Tibial nerve (tissue), 4 donors: ENCODE data around the gene MBD3L2B. TPM values are rescaled to one million over a fixed set of nuclear protein-coding genes. Genes with fewer than 3 reads are reported as not detected.
"Not testable (repeated sequence)": the region's sequence is repeated elsewhere in the genome, so short reads cannot be mapped to it uniquely, and the experiment has no call there.

Experiments used
- DNase-seq, 2 donors: peaks; one replicate each; pipeline ENCODE4 v3.0.0-alpha.2; 2019; ENCODE audit warnings: low spot score in 2 of 2
- H3K27ac ChIP-seq, 4 donors: fragments of 200-600 bp; sonication (generic) in 3 of 4; one replicate each; pipeline ENCODE4 v1.5.1; 2017 to 2019; ENCODE audit warnings: mild to moderate bottlenecking in 1 of 4
- H3K27me3 ChIP-seq, 2 donors: fragments of 200-600 bp; sonication (generic) in 1 of 2; one replicate each; pipeline versions ENCODE4 v1.5.1 to v1.6.0; 2017 to 2019
- H3K36me3 ChIP-seq, 3 donors: fragments of 200-600 bp; sonication (generic); one replicate each; pipeline ENCODE4 v1.5.1; 2018 to 2019
- H3K4me1 ChIP-seq, 4 donors: fragments of 200-600 bp; sonication (generic) in 3 of 4; one replicate each; pipeline ENCODE4 v1.5.1; 2017 to 2019
- H3K4me3 ChIP-seq, 4 donors: fragments of 200-600 bp; sonication (generic) in 3 of 4; one replicate each; pipeline ENCODE4 v1.5.1; 2017 to 2019; ENCODE audit warnings: mild to moderate bottlenecking in 1 of 4, moderate library complexity in 1 of 4
- H3K9me3 ChIP-seq, 4 donors: fragments of 200-600 bp; sonication (generic) in 3 of 4; one replicate each; pipeline ENCODE4 v1.5.1; 2017 to 2019
- EP300 ChIP-seq, 2 donors: sonication (generic); formaldehyde crosslinking; IDR thresholded peaks; one replicate each; pipeline ENCODE4 v1.6.1; 2017; ENCODE audit warnings: antibody characterized with exemption in 2 of 2, mild to moderate bottlenecking in 1 of 2
- POLR2A ChIP-seq, 2 donors: fragments of 450-650 bp; IDR thresholded peaks; one replicate each; pipeline ENCODE4 v1.6.1; 2017; ENCODE audit warnings: antibody characterized with exemption in 2 of 2, mild to moderate bottlenecking in 2 of 2, moderate library complexity in 2 of 2
- WGBS, 2 donors: methylation state at CpG; one replicate each; pipeline ENCODE4 v1.1.5; 2018; 5-methylcytosine and 5-hydroxymethylcytosine counted together
- total RNA-seq, 4 donors: library from RNA; depleted of rRNA; stranded (reverse); fragments of >200 nt; gene quantifications; one replicate each; pipeline ENCODE4 v1.1.0, GENCODE V29; 2016
- TF ChIP-seq, protein P1 (sequence below), 5 experiments: fragments of 200-600 bp in 3 of 5; fragments of 450-650 bp in 2 of 5; sonication (generic) in 3 of 5; IDR thresholded peaks; one replicate each; pipeline ENCODE4 v1.5.1; 2016 to 2019; ENCODE audit warnings: antibody characterized with exemption in 5 of 5, mild to moderate bottlenecking in 3 of 5, moderate library complexity in 2 of 5

The MBD3L2B gene
- total RNA-seq, result not detected

DNA sequence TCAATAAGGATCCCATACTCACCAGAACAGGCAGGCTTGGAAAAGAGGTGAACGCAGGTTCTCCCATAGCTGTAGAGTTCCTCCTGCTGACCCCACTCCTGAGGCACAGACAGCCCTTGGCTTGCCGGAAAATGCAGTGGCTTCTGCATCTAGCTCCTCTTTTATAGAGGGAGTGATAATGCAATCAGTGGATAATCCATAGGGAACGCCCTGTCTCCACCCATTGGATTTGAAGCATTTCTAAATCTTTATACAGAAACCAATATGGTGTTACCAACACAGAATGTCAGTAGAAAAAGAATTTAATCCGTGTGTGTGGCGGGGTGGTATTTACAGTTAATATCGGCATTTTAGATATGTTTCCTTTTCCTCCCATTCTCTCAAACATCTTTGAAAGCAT lies at the start of gene MBD3L2B:
Gene MBD3L2B (minus strand): TSS at position 101 of the 400 bp plus-strand sequence. CDS start 34 bp downstream, at position 67.
- not testable (repeated sequence) for H3K36me3 ChIP-seq, H3K27me3 ChIP-seq, H3K27ac ChIP-seq, DNase-seq, H3K4me1 ChIP-seq, H3K9me3 ChIP-seq, H3K4me3 ChIP-seq
- WGBS, 2 donors, result no CpG with 5 or more reads among the region's 6 CpGs

DNA sequence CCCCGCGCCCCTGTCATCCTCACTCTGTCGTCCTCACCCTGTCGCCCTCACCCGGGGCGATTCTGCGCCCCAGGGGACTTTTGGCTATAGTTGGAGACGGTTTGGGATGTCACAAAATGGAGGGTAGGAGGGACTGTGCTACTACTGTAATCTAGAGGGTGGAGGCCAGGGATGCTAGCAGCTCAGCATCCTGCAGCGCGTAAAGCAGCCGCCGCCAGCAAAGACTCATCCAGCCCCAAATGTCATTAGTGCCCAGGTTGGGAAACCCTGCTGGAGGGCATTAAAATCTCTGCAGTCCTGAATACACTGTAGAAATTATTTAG lies 48.6 kb upstream of the MBD3L2B start:
- WGBS, 2 donors, result 0% methylated on average over 12 of the region's 12 CpGs
- Histone ChIP-seq H3K27me3 (no peaks in the 10 kb centered on the region), H3K27ac (peak overlapping the region; percentile 68 to 92 (median 74)), H3K36me3 (peaks cover 2 to 43% (median 17%) of the 10 kb centered on the region in 3 donors), H3K9me3 (peaks cover 0 to 7% (median 0%) of the 10 kb centered on the region in 4 donors), H3K4me1 (peaks cover 0 to 10% (median 7%) of the 10 kb centered on the region in 4 donors), H3K4me3 (peak overlapping the region; percentile 81 to 99 (median 88))
- TF ChIP-seq, protein P1, sequence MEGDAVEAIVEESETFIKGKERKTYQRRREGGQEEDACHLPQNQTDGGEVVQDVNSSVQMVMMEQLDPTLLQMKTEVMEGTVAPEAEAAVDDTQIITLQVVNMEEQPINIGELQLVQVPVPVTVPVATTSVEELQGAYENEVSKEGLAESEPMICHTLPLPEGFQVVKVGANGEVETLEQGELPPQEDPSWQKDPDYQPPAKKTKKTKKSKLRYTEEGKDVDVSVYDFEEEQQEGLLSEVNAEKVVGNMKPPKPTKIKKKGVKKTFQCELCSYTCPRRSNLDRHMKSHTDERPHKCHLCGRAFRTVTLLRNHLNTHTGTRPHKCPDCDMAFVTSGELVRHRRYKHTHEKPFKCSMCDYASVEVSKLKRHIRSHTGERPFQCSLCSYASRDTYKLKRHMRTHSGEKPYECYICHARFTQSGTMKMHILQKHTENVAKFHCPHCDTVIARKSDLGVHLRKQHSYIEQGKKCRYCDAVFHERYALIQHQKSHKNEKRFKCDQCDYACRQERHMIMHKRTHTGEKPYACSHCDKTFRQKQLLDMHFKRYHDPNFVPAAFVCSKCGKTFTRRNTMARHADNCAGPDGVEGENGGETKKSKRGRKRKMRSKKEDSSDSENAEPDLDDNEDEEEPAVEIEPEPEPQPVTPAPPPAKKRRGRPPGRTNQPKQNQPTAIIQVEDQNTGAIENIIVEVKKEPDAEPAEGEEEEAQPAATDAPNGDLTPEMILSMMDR (IDR thresholded peaks at IDR 0.05), result no peak
- TF ChIP-seq POLR2A (IDR thresholded peaks at IDR 0.05) (no peak), EP300 (IDR thresholded peaks at IDR 0.05) (no peak)
- no peak for DNase-seq

DNA sequence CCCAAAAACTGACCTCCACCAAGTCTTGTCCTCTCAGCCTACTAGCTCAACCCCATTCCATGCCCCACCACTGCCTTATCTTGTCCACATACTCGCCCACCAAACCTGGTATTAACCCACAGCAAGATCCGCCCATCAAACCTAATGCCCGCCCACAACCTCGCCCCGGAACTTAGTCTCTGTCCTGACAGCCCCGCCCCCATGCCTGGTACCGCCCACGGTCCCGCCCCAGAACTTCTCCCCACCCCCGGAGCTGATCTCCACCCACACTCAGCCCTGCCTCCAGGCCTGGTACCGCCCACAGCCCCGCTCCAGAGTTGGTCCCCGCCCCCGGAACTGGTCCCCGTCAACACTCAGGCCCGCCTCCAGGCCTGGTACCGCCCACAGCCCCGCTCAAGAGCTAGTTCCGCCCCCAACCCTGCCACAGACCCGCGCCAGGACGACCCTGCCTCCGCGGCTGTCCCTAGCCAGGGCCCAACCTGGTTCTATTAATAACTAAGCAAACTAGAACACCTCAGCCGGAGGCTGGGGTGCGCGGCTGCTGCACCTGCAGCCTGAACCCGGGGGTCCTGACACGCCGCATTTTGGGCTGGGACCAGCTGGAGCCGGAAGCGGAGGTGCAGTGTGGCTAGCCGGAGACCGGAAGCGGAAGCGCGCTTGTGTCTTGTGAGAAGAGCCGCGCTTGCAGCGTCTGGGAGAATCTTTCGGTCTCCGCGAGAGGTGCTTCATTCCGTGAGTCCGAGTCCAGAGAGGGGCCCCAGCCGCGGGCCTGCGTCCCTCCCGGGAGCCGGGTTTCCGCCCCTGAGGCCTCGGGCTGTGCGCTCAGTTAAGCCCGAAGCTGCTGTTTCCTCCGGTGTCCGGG lies 48.0 kb upstream of the MBD3L2B start, which contains the start of gene ZNF557:
Gene ZNF557 (plus strand): TSS at position 662 of the 862 bp plus-strand sequence. CDS start 5,372 bp downstream, outside the sequence.
- H3K4me3 ChIP-seq, result peak within 1 kb of the TSS; percentile 81 to 99 (median 88)
- 0 to 1% methylated on average over 28 to 41 of the region's 56 CpGs for WGBS, 2 donors
- peaks cover 0 to 10% (median 7%) of the 10 kb centered on the region in 4 donors for H3K4me1 ChIP-seq
- TF ChIP-seq EP300 (IDR thresholded peaks at IDR 0.05) (peak; percentile 32 to 78), POLR2A (IDR thresholded peaks at IDR 0.05) (peak; percentile 35 to 58)
- TF ChIP-seq, protein P1 (IDR thresholded peaks at IDR 0.05), result no peak
- H3K27me3 ChIP-seq, result no peaks in the 10 kb centered on the region
- H3K9me3 ChIP-seq, result peaks cover 0 to 5% (median 0%) of the 10 kb centered on the region in 4 donors
- peak within 1 kb of the TSS; percentile 68 to 92 (median 74) for H3K27ac ChIP-seq
- DNase-seq, result peak; percentile 94 to 98
- H3K36me3 ChIP-seq, result peaks cover 2 to 37% (median 15%) of the 10 kb centered on the region in 3 donors

DNA sequence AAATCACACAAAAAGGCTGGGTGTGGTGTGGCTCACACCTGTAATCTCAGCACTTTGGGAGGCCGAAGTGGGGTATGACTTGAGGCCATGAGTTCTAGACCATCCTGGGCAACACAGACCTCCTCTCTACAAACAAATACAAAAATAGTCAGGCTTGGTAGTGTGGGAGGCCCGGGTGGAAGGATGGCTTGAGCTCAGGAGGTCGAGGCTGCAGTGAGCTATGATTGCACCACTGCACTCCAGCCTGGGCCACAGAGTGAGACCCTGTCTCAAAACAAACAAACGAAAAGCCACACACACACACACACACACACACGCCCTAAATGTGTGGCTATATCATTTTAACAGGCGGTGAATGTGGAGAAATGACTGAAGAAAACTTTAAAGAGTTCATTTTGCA lies 47.4 kb upstream of the MBD3L2B start:
- Histone ChIP-seq H3K36me3 (peaks cover 2 to 31% (median 10%) of the 10 kb centered on the region in 3 donors), H3K4me1 (peaks cover 0 to 10% (median 7%) of the 10 kb centered on the region in 4 donors), H3K4me3 (peak overlapping the region in 2 of 4 donors; percentile 84 to 99), H3K27ac (peak overlapping the region in 3 of 4 donors; percentile 69 to 92 (median 80)), H3K27me3 (no peaks in the 10 kb centered on the region), H3K9me3 (peaks cover 0 to 3% (median 0%) of the 10 kb centered on the region in 4 donors)
- no peak for DNase-seq
- TF ChIP-seq EP300 (IDR thresholded peaks at IDR 0.05) (no peak), POLR2A (IDR thresholded peaks at IDR 0.05) (no peak)
- TF ChIP-seq, protein P1 (IDR thresholded peaks at IDR 0.05), result no peak
- 82 to 84% methylated on average over 6 of the region's 6 CpGs for WGBS, 2 donors

DNA sequence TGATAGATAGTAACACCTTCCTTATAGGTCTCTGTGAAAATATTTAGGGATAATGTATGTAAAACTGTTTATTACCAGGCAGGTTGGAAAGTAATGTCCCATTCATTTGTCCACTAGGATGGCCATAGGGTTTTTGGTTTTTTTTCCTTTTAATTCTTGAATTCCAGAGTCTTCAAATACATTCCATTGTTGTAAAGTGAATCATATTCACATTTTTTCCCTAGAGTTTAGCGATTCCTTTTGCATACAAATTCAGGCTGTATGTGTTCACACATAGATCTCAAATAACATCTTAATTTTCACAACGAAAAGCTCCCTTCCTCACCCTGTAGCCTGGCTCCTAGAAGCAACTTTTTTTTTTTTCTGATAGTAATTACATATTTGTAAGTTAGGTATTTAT lies 46.5 kb upstream of the MBD3L2B start:
- Histone ChIP-seq H3K4me1 (peaks cover 0 to 10% (median 7%) of the 10 kb centered on the region in 4 donors), H3K27me3 (no peaks in the 10 kb centered on the region), H3K4me3 (no peak overlapping the region), H3K9me3 (no peaks in the 10 kb centered on the region), H3K27ac (no peak overlapping the region), H3K36me3 (peaks cover 2 to 22% (median 6%) of the 10 kb centered on the region in 3 donors)
- whole genome bisulfite sequencing, 2 donors, result 84 to 89% methylated on average over 2 of the region's 2 CpGs
- DNase-seq, result no peak
- TF ChIP-seq, protein P1 (IDR thresholded peaks at IDR 0.05), result no peak
- TF ChIP-seq EP300 (IDR thresholded peaks at IDR 0.05) (no peak), POLR2A (IDR thresholded peaks at IDR 0.05) (no peak)

DNA sequence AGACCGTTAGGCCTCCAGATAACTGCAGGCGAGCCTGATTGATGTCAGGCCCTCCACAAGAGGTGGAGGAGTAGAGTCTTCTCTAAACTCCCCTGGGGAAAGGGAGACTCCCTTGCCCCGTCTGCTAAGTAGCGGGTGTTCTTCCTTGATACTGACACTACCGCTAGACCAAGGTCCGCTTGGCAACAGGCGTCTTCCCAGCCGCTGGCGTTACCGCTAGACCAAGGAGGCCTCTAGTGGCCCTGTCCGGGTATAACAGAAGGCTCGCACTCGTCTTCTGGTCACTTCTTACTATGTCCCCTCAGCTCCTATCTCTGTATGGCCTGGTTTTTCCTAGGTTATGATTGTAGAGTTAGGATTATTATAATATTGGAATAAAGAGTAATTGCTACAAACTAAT lies 45.9 kb upstream of the MBD3L2B start:
- not testable (repeated sequence) for DNase-seq, H3K9me3 ChIP-seq, H3K4me3 ChIP-seq, H3K27me3 ChIP-seq, H3K27ac ChIP-seq
- WGBS, 2 donors, result 45 to 60% methylated on average over 13 of the region's 13 CpGs
- Histone ChIP-seq H3K36me3 (peaks cover 0 to 16% (median 0%) of the 10 kb centered on the region in 3 donors), H3K4me1 (peaks cover 0 to 10% (median 7%) of the 10 kb centered on the region in 4 donors)
